Stimulated activated CD4-positive, alpha-beta T cell treated with anti-CD3 and anti-CD28 coated beads, Interleukin-12 subunit alpha, Interleukin-12 subunit beta, amount 100 ng/mL, for 24 hours (primary cell): ENCODE results near the gene PDX1.

Experiments
- DNase-seq, 2 experiments: peaks; one replicate each; pipeline ENCODE4 v3.0.0-alpha.2; 2020; ENCODE audit warnings: low read depth in 2 of 2

The PDX1 gene

DNA sequence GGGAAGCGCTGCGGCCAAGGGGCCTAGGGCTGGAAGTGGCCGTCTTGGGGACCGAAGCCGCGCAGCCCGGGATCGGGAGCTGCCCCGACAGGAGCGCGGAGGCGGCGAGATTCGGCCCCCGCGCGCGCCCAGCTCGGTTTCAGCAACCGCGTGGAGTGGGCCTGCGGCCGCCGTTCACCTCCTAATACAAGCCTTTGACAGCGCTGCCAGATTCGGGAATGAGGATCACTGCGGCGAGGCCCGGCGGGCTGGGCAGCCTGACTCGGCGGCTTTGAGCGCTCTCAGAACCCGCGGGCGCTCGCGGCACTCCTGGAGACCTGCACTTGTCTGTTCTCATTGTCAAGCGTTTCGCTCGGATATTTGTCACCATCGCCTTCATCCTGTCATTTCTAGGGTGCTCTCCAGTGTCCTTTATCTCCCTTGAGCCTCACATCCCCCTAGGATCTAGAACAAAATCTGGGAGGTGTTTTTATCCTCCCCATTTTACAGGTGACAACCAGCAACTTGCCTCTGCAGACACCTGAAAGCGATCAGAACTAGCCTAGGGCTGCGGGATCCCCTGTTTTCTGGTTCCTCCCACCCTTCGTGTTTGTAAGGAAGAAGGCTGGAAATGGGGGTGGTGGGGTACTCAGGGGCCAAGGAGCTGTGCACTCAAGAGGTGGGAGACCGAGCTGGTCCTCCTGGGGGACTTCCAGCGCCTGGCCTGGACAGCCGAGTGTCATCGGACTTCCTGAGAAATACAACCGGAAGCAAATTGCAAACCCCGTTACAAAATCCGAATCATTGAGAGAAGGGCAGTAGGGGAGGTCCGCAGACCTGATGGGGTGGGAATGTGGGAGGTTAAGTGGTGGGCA is 50.8 kb downstream of the PDX1 start:
- no peak for DNase-seq

GRCh38 chr13:27971236-27971645 is 51.4 kb downstream of the PDX1 start:
- no peak for DNase-seq

GRCh38 chr13:27971776-27972477 is 52.1 kb downstream of the PDX1 start:
- no peak for DNase-seq

- DNase-seq: no peak
Observed at GRCh38 chr13:27972478-27972820, 52.6 kb downstream of the PDX1 start.

GRCh38 chr13:27973291-27973690 is 53.5 kb downstream of the PDX1 start:
- DNase-seq: no peak

DNA sequence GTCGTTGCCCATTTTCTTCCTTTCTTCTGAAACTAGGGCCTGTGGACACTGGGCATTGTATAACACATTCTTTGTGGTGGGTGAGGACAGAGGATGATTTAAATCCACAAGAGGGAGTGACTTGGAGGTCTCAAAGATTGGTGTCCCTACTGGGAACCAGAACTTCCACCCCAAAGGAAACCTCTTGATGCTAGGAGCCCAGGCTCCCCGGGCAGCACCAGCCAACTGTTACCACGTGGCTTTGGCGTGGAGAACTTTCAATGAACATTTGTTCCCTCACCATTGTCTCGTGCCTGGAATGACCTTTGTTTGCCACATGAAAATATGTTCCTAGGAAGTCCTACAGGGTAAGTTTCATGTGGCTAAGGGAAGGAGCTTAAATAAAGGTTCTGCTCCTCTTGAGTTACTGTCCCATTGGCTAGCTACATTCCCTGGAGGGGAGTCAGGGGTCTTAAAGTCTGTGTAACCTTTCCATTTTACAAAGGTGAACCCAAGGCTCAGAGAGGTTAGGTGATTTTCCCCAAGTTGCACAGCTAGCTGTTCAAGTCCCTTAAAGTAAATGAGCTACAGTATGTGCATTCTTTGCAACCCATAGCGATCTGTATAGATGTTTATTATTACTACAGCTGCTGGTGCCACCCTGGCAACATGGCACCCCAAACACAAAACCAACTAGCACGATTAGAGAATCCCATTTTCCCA is 54.3 kb downstream of the PDX1 start:
- DNase-seq: no peak
